DMS114 treated with DMSO at 0.1 percent for 48 hours (cell line): Measurements from ENCODE around the gene VWA2.
"Not testable (repeated sequence)": the region's sequence is repeated elsewhere in the genome, so short reads cannot be mapped to it uniquely, and the experiment has no call there.

Experiments used
- DNase-seq: peaks from one replicate; lab custom pipeline; 2025; ENCODE audit not compliant: unreplicated experiment; lab: John Stamatoyannopoulos, UW

The VWA2 gene

GRCh38 chr10:114313866-114314265, 74.8 kb downstream of the VWA2 start:
- no peak for DNase-seq

GRCh38 chr10:114315566-114316420, 76.7 kb downstream of the VWA2 start:
- no peak for DNase-seq

GRCh38 chr10:114316744-114317143, 77.7 kb downstream of the VWA2 start:
- no peak for DNase-seq

- no peak for DNase-seq
These were observed 80.6 kb downstream of the VWA2 start for GRCh38 chr10:114319406-114320248.

- no peak for DNase-seq
These were observed 81.4 kb downstream of the VWA2 start for GRCh38 chr10:114320249-114321116.

- no peak for DNase-seq
These were observed 83.3 kb downstream of the VWA2 start for GRCh38 chr10:114322344-114322743.

GRCh38 chr10:114323023-114323422, 84.0 kb downstream of the VWA2 start:
- no peak for DNase-seq

- no peak for DNase-seq
These were observed 87.7 kb downstream of the VWA2 start for GRCh38 chr10:114326795-114327194.

- DNase-seq: no peak
These were observed 88.7 kb downstream of the VWA2 start for GRCh38 chr10:114327537-114328440.

GRCh38 chr10:114328441-114328812, 89.4 kb downstream of the VWA2 start:
- DNase-seq: no peak

GRCh38 chr10:114328874-114329273, 89.8 kb downstream of the VWA2 start:
- DNase-seq: no peak

- no peak for DNase-seq
These were observed 90.7 kb downstream of the VWA2 start for GRCh38 chr10:114329634-114330365.

- no peak for DNase-seq
These were observed 93.5 kb downstream of the VWA2 start for GRCh38 chr10:114332301-114333192.

- not testable (repeated sequence) for DNase-seq
These were observed 94.4 kb downstream of the VWA2 start for GRCh38 chr10:114333441-114333840.

- no peak for DNase-seq
These were observed 95.2 kb downstream of the VWA2 start for GRCh38 chr10:114334301-114334700.

GRCh38 chr10:114335614-114336013, 96.6 kb downstream of the VWA2 start:
- DNase-seq: no peak

- DNase-seq: no peak
These were observed 97.9 kb downstream of the VWA2 start for GRCh38 chr10:114336823-114337509.
